Upper lobe of right lung (tissue), 1 donor: ENCODE measurements around the gene XRCC6. TPM values are rescaled to one million over a fixed set of nuclear protein-coding genes. Genes with fewer than 3 reads are reported as not detected.

Source experiments
- ATAC-seq: fragments of 200-7000 bp; cut with Tn5 transposase; one replicate; pipeline ENCODE4 v1.9.1; 2020; ENCODE audit warnings: mild to moderate bottlenecking, moderate library complexity
- DNase-seq: peaks from one replicate; pipeline ENCODE4 v3.0.0-alpha.2; 2020
- H3K27ac ChIP-seq: fragments of 200-600 bp; one replicate; pipeline ENCODE4 v1.8.0; 2022
- H3K27me3 ChIP-seq: fragments of 200-600 bp; one replicate; pipeline ENCODE4 v1.8.0; 2022; ENCODE audit warnings: mild to moderate bottlenecking
- H3K36me3 ChIP-seq: fragments of 200-600 bp; one replicate; pipeline ENCODE4 v1.8.0; 2022
- H3K4me1 ChIP-seq: fragments of 200-600 bp; one replicate; pipeline ENCODE4 v1.8.0; 2022
- H3K4me3 ChIP-seq: fragments of 200-600 bp; one replicate; pipeline ENCODE4 v1.8.0; 2022; ENCODE audit warnings: mild to moderate bottlenecking
- H3K9me3 ChIP-seq: fragments of 200-600 bp; one replicate; pipeline ENCODE4 v1.8.0; 2022
- CTCF ChIP-seq: fragments of 200-600 bp; IDR thresholded peaks from one replicate; pipeline ENCODE4 v1.8.0; 2022; ENCODE audit warnings: antibody characterized with exemption
- intact Hi-C: fragments of 100-400 bp; cut with DNase I; formaldehyde crosslinking; loops from one replicate; pipeline ENCODE4 v1.11.0; 2022
- total RNA-seq: library from RNA; stranded (reverse); fragmentation: NEBNext Ultra II Directional; extraction: Animal tissue kit (Norgen Biotek cat#: 25700); gene quantifications from one replicate; pipeline ENCODE4 v1.2.1, GENCODE V29; 2021
- donor health status: DM: no; HTN: yes; CAD: no; lungs with severe emphysema.

Gene XRCC6
- total RNA-seq, 1 donor from 2014 or later = 160 TPM

GRCh38 chr22:41596776-41597634, 24.1 kb upstream of the XRCC6 start:
- no peaks in the 10 kb centered on the region for H3K9me3 ChIP-seq
- H3K27me3 ChIP-seq = no peaks in the 10 kb centered on the region
- peaks cover 27% of the 10 kb centered on the region for H3K36me3 ChIP-seq
- peak overlapping the region; percentile 24 for H3K27ac ChIP-seq
- ATAC-seq (peak; percentile 98), DNase-seq (peak; percentile 85)
- H3K4me3 ChIP-seq = no peak overlapping the region
- intact Hi-C loops = loop anchor here (10.0 kb wide), 1 partner anchor 192 kb away; no protein-coding TSS in a partner anchor
- peak; percentile 74 for TF ChIP-seq CTCF
- no peaks in the 10 kb centered on the region for H3K4me1 ChIP-seq

- DNase-seq (no peak), ATAC-seq (no peak)
- Histone ChIP-seq H3K36me3 (peaks cover 33% of the 10 kb centered on the region), H3K4me3 (no peak overlapping the region), H3K27ac (peak overlapping the region; percentile 24), H3K9me3 (no peaks in the 10 kb centered on the region), H3K4me1 (no peaks in the 10 kb centered on the region), H3K27me3 (no peaks in the 10 kb centered on the region)
- intact Hi-C loops = loop anchor here (10.0 kb wide), 1 partner anchor 193 kb away; no protein-coding TSS in a partner anchor
- TF ChIP-seq CTCF = no peak
These were observed 23.5 kb upstream of the XRCC6 start for GRCh38 chr22:41597635-41597953.

GRCh38 chr22:41598081-41598480, 23.0 kb upstream of the XRCC6 start:
- intact Hi-C loops = loop anchor here (10.0 kb wide), 1 partner anchor 193 kb away; no protein-coding TSS in a partner anchor

GRCh38 chr22:41598891-41599635, 22.0 kb upstream of the XRCC6 start:
- no peak for TF ChIP-seq CTCF
- peak; percentile 22 for DNase-seq
- Histone ChIP-seq H3K9me3 (no peaks in the 10 kb centered on the region), H3K4me1 (no peaks in the 10 kb centered on the region), H3K27ac (no peak overlapping the region), H3K4me3 (no peak overlapping the region), H3K27me3 (no peaks in the 10 kb centered on the region), H3K36me3 (peaks cover 43% of the 10 kb centered on the region)
- intact Hi-C loops = loop anchor here (10.0 kb wide), 1 partner anchor 194 kb away; no protein-coding TSS in a partner anchor
- no peak for ATAC-seq

More at GRCh38 chr22:41598081-41598480, 23.0 kb upstream of the XRCC6 start:
- no peak for TF ChIP-seq CTCF
- H3K27ac ChIP-seq = no peak overlapping the region
- no peaks in the 10 kb centered on the region for H3K4me1 ChIP-seq
- H3K27me3 ChIP-seq = no peaks in the 10 kb centered on the region
- DNase-seq = peak; percentile 21
- H3K36me3 ChIP-seq = peaks cover 38% of the 10 kb centered on the region
- no peak for ATAC-seq
- H3K9me3 ChIP-seq = no peaks in the 10 kb centered on the region
- no peak overlapping the region for H3K4me3 ChIP-seq

GRCh38 chr22:41600976-41601375, 20.1 kb upstream of the XRCC6 start:
- Histone ChIP-seq H3K36me3 (peaks cover 62% of the 10 kb centered on the region), H3K9me3 (no peaks in the 10 kb centered on the region), H3K4me3 (no peak overlapping the region), H3K4me1 (no peaks in the 10 kb centered on the region), H3K27ac (no peak overlapping the region), H3K27me3 (no peaks in the 10 kb centered on the region)
- ATAC-seq (no peak), DNase-seq (no peak)
- intact Hi-C loops = no loop called here
- no peak for TF ChIP-seq CTCF
